Erythroblast (primary cell): Measurements from ENCODE around the gene ARHGAP20.
"Not testable (repeated sequence)": the region's sequence is repeated elsewhere in the genome, so short reads cannot be mapped to it uniquely, and the experiment has no call there.

Experiments used
- GATA1 ChIP-seq: IDR thresholded peaks from 2 replicates; pipeline ENCODE4 v1.6.1; 2011; ENCODE audit warnings: low read depth, mild to moderate bottlenecking, control low read depth, low read length, moderate library complexity
- POLR2A ChIP-seq: IDR thresholded peaks from 2 replicates; pipeline ENCODE4 v1.6.1; 2011; ENCODE audit warnings: mild to moderate bottlenecking, low read length

DNA sequence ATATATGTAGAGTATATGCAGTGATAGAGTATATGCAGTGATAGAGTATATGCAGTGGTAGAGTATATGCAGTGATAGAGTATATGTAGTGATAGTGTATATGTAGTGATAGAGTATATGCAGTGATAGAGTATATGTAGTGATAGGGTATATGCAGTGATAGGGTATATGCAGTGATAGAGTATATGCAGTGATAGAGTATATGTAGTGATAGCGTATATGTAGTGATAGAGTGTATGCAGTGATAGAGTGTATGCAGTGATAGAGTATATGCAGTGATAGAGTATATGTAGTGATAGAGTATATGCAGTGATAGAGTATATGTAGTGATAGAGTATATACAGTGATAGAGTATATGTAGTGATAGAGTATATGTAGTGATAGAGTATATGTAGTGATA, 92.9 kb downstream of the ARHGAP20 start:
- TF ChIP-seq POLR2A, GATA1: not testable (repeated sequence)
